HG03575 (cell line): ENCODE results near the gene DIRAS2.
"Not testable (repeated sequence)": the region's sequence is repeated elsewhere in the genome, so short reads cannot be mapped to it uniquely, and the experiment has no call there.

ENCODE experiments used
- ATAC-seq: cut with Tn5 transposase; IDR thresholded peaks from one replicate; pipeline ENCODE4 v1.9.1; 2021; ENCODE audit not compliant: unreplicated experiment, insufficient number of reproducible peaks, low FRiP score; ENCODE audit errors: extremely low read depth

The DIRAS2 gene

GRCh38 chr9:90642570-90643539, at the start of gene DIRAS2:
TSS of gene DIRAS2 (minus strand) at chr9:90642824. CDS start at chr9:90613827, 28,997 bp downstream.
- no peak for ATAC-seq

GRCh38 chr9:90684736-90685135, 42.1 kb upstream of the DIRAS2 start:
- no peak for ATAC-seq

- ATAC-seq, result no peak
Measured at GRCh38 chr9:90684106-90684505, 41.5 kb upstream of the DIRAS2 start.

- ATAC-seq, result no peak
Measured at GRCh38 chr9:90680534-90680933, 37.9 kb upstream of the DIRAS2 start.

- ATAC-seq, result no peak
Measured at GRCh38 chr9:90665072-90665471, 22.4 kb upstream of the DIRAS2 start.

- ATAC-seq, result no peak
Measured at GRCh38 chr9:90659650-90660364, 17.2 kb upstream of the DIRAS2 start.

- ATAC-seq, result no peak
Measured at GRCh38 chr9:90658783-90659182, 16.2 kb upstream of the DIRAS2 start.

GRCh38 chr9:90658181-90658580, 15.6 kb upstream of the DIRAS2 start:
- ATAC-seq, result no peak

GRCh38 chr9:90656876-90657275, 14.3 kb upstream of the DIRAS2 start:
- not testable (repeated sequence) for ATAC-seq

GRCh38 chr9:90651246-90651645, 8.6 kb upstream of the DIRAS2 start:
- ATAC-seq, result no peak

- no peak for ATAC-seq
Measured at GRCh38 chr9:90647843-90648242, 5.2 kb upstream of the DIRAS2 start.

- ATAC-seq, result no peak
Measured at GRCh38 chr9:90645721-90646120, 3.1 kb upstream of the DIRAS2 start.

GRCh38 chr9:90641884-90642487, 638 bp downstream of the DIRAS2 start:
- ATAC-seq, result no peak

GRCh38 chr9:90641086-90641485, 1.5 kb downstream of the DIRAS2 start:
- ATAC-seq, result no peak

GRCh38 chr9:90640361-90640760, 2.3 kb downstream of the DIRAS2 start:
- no peak for ATAC-seq

- no peak for ATAC-seq
Measured at GRCh38 chr9:90637626-90638025, 5.0 kb downstream of the DIRAS2 start.

- ATAC-seq, result no peak
Measured at GRCh38 chr9:90632647-90633207, 9.9 kb downstream of the DIRAS2 start.

GRCh38 chr9:90631964-90632363, 10.7 kb downstream of the DIRAS2 start:
- ATAC-seq, result no peak

GRCh38 chr9:90629991-90630390, 12.6 kb downstream of the DIRAS2 start:
- ATAC-seq, result no peak
